HG02885 (cell line): ENCODE results near the gene ABI2.

ENCODE experiments used
- ATAC-seq: cut with Tn5 transposase; IDR thresholded peaks from one replicate; pipeline ENCODE4 v1.9.1; 2021; ENCODE audit warnings: mild to moderate bottlenecking; ENCODE audit not compliant: unreplicated experiment, poor library complexity

The ABI2 gene

DNA sequence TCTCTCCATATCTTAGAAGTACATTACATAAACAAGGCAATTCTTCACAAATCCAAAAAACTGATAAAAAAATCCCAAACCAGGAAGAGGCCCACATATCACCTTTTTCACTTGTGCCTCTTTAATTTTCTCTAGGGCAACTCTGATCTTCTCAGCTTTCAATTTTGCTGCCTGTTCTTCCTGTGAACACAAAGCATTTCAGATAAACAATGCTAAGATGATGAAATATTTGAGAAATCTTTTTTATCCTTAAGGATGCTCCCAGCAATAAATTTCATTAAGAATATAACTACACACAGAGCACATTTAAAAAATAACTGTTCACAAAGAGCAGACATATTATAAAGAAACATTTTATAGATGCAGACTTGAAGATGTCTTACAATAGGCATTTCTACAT, 133.6 kb downstream of the ABI2 start:
- ATAC-seq = no peak

GRCh38 chr2:203462308-203462707, 134.1 kb downstream of the ABI2 start:
- no peak for ATAC-seq

DNA sequence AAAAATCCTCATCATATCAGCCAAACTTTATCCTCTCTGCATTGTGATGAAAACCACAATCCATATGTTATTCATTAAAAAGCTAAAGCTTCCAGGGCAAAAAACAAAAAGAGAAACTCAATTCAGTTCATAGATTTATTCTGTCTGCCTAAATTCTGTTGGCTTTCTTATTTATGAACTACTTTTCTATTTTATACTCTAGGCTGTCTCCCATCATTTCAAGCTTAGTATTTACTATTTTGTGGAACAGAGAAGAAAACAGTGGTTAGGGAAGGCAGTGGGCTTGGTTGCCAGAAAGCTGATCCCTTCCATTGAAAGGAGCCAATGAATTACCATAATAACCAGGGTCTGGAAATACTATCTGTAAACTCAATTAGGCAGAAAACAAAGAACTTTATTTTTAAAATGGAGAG, 135.1 kb downstream of the ABI2 start:
- ATAC-seq = no peak

- no peak for ATAC-seq
Observed at GRCh38 chr2:203469546-203469945, 141.4 kb downstream of the ABI2 start.

- no peak for ATAC-seq
Observed at GRCh38 chr2:203470371-203470770, 142.2 kb downstream of the ABI2 start.

GRCh38 chr2:203471323-203471722, 143.1 kb downstream of the ABI2 start:
- no peak for ATAC-seq

GRCh38 chr2:203476881-203477280, 148.7 kb downstream of the ABI2 start:
- no peak for ATAC-seq

DNA sequence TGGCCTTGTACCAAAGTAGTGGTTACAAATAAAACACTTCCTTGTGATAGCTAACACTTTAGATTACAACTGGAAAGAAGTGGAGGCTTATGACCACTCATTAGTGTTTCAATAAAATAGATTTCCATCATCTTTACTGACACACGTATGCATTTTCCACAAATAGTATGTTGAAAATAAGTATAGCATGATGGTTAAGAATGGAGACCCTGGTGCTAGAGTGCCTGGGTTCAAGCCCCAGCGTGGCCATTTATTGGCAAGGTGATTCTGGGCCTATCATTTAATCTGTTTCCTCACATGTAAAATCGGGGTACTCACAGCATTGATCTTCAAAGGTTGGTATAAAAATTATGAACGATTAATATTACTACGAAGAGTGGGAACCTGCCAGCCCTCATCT, 152.4 kb downstream of the ABI2 start:
- no peak for ATAC-seq

DNA sequence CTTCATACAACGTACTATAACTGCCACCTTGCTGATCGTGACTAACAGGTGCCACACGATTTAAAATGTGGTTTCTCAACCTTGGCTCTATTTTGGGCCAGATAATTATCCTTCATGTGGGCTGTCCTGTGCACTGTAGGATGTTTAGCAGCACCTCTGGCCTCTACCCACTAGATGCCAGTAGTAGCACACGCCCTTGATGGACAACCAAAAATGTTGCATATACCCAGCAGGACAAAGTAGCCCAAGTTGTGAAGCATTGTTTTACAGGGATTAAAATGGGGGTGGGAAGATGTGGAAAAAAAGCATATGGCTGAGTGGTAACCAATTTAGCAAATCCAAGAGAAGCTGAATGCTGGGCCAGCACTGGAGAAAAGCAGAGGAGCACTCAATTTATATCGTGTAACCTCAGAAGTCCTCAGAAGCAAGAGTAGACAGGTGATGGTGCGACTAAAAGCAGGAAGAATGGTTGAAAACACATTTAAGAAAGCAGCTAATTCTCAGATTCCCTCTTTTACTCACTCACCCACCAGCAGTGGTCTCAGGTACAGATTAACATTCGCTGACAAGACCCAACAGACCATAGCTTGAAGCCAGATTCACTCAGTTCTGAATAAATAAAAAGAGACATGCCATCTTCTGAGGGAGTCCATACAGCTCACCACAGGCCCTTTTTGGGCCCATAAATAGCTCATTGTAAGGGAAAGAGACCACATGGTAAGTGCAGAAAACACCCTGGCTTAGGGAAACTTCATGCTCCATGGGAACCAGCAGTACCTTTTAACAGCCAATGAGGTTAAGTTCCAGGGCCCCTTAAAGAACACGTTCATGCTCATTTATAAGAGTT, 156.3 kb downstream of the ABI2 start:
- ATAC-seq = peak; percentile 76

DNA sequence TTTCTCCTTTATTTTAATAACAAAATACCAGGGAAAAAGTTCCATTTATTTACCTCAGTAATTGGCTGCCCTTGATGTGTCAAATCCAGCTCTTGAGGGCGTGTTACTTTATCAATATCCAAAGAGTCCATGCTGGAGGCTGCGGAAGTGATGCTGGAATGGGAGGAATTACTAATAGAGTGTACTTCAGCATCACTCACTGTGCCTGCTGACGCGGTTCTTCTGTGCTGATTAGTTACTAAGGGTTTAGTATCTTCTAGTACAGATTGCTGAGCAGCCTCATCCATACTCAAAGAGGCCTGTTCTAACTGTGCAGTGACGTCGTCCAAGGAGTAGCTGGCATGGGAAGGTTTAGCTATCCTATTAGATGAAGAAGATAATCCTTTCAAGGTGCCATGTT, 161.3 kb downstream of the ABI2 start:
- no peak for ATAC-seq

DNA sequence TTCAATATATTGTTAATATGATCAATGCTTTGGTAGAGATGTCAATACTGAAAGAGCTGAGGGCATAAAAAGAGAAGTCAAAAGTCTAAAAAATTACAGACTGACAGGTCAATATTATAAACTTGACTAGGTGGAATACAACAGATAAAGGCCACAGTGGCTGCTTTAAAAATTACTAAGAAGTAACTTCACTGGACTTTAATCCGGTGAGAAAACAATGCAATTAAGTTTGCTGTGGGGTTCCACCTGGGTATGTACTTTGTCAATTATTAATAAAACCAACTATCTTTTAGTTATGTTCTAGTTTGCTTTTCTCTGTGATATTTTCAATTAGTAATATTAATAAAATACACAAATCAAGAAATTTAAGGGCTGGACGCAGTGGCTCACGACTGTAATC, 162.2 kb downstream of the ABI2 start:
- ATAC-seq = no peak

DNA sequence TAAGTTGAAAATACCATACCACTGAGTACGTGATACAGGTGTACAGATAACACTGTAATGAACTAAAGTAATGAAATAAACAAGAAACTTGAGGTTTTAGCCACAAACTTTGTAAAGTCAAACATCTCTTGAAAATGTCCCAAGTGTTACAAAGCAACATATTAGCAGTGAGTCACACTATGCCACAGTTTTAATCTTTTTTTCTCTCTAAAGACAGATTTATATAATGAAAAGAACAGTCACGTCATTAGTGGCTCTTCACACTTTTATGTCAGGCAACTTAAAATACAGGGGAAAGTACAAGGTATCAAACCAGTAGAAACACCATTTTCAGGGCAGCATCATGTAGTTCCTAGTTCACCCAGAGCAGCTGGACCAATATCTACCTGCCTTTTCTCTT, 164.8 kb downstream of the ABI2 start:
- no peak for ATAC-seq
